HUES48 (cell line): ENCODE data around the gene ADGRG6.
A peak's percentile ranks its signal among the peaks of the same experiment; 100 is the strongest.
"Not testable (repeated sequence)": the region's sequence is repeated elsewhere in the genome, so short reads cannot be mapped to it uniquely, and the experiment has no call there.

Experiments
- H3K27ac ChIP-seq: one replicate; pipeline ENCODE4 v1.7.0; 2013; ENCODE audit warnings: low read depth, low read length, inconsistent platforms
- H3K27me3 ChIP-seq: 2 replicates; pipeline ENCODE4 v1.6.1; 2013; ENCODE audit warnings: mild to moderate bottlenecking, low read length; ENCODE audit not compliant: control insufficient read depth, insufficient read depth
- H3K36me3 ChIP-seq: 2 replicates; pipeline ENCODE4 v1.6.1; 2013; ENCODE audit warnings: low read length; ENCODE audit not compliant: control insufficient read depth, insufficient read depth
- H3K4me1 ChIP-seq: 2 replicates; pipeline ENCODE4 v1.6.1; 2013; ENCODE audit warnings: mild to moderate bottlenecking, low read length; ENCODE audit not compliant: control insufficient read depth, insufficient read depth
- H3K4me3 ChIP-seq: 2 replicates; pipeline ENCODE4 v1.5.1; 2013; ENCODE audit warnings: mild to moderate bottlenecking, low read depth, low read length
- H3K9ac ChIP-seq: 2 replicates; pipeline ENCODE4 v1.6.1; 2013; ENCODE audit warnings: mild to moderate bottlenecking, low read depth, low read length, moderate library complexity
- H3K9me3 ChIP-seq: 2 replicates; pipeline ENCODE4 v1.6.1; 2013; ENCODE audit warnings: low read length; ENCODE audit not compliant: control insufficient read depth, insufficient read depth

The ADGRG6 gene

GRCh38 chr6:142426444-142427132 lies 124.8 kb downstream of the ADGRG6 start:
- H3K9ac ChIP-seq, H3K36me3 ChIP-seq, H3K27me3 ChIP-seq: not testable (repeated sequence)

GRCh38 chr6:142428468-142428867 lies 126.7 kb downstream of the ADGRG6 start:
- not testable (repeated sequence) for H3K9me3 ChIP-seq, H3K9ac ChIP-seq, H3K4me1 ChIP-seq, H3K4me3 ChIP-seq, H3K36me3 ChIP-seq, H3K27ac ChIP-seq, H3K27me3 ChIP-seq

More at GRCh38 chr6:142426444-142427132, 124.8 kb downstream of the ADGRG6 start:
- not testable (repeated sequence) for H3K4me3 ChIP-seq, H3K27ac ChIP-seq, H3K4me1 ChIP-seq, H3K9me3 ChIP-seq

GRCh38 chr6:142429195-142429594 lies 127.4 kb downstream of the ADGRG6 start:
- no peaks in the 10 kb centered on the region for H3K4me1 ChIP-seq
- no peak overlapping the region for H3K9ac ChIP-seq
- peaks cover 9% of the 10 kb centered on the region for H3K9me3 ChIP-seq
- no peak overlapping the region for H3K4me3 ChIP-seq
- no peaks in the 10 kb centered on the region for H3K27me3 ChIP-seq
- H3K27ac ChIP-seq: no peak overlapping the region
- H3K36me3 ChIP-seq: no peaks in the 10 kb centered on the region

- Histone ChIP-seq H3K27me3 (no peaks in the 10 kb centered on the region), H3K9me3 (no peaks in the 10 kb centered on the region), H3K9ac (no peak overlapping the region), H3K4me3 (no peak overlapping the region), H3K36me3 (no peaks in the 10 kb centered on the region), H3K27ac (no peak overlapping the region), H3K4me1 (no peaks in the 10 kb centered on the region)
Observed at GRCh38 chr6:142433419-142433818, 131.6 kb downstream of the ADGRG6 start.

- Histone ChIP-seq H3K4me3 (no peak overlapping the region), H3K36me3 (no peaks in the 10 kb centered on the region), H3K9me3 (no peaks in the 10 kb centered on the region), H3K9ac (no peak overlapping the region), H3K4me1 (peaks cover 18% of the 10 kb centered on the region), H3K27ac (no peak overlapping the region), H3K27me3 (no peaks in the 10 kb centered on the region)
Observed at GRCh38 chr6:142438898-142439297, 137.1 kb downstream of the ADGRG6 start.

GRCh38 chr6:142440600-142441293 lies 138.9 kb downstream of the ADGRG6 start:
- H3K27ac ChIP-seq: peak overlapping the region; percentile 82
- H3K36me3 ChIP-seq: no peaks in the 10 kb centered on the region
- H3K9ac ChIP-seq: no peak overlapping the region
- H3K4me3 ChIP-seq: peak overlapping the region; percentile 37; the same call in 1 of the 2 replicates
- no peaks in the 10 kb centered on the region for H3K27me3 ChIP-seq
- peaks cover 30% of the 10 kb centered on the region for H3K4me1 ChIP-seq
- no peaks in the 10 kb centered on the region for H3K9me3 ChIP-seq

- Histone ChIP-seq H3K9me3 (no peaks in the 10 kb centered on the region), H3K4me3 (no peak overlapping the region), H3K4me1 (peaks cover 31% of the 10 kb centered on the region), H3K27me3 (no peaks in the 10 kb centered on the region), H3K36me3 (no peaks in the 10 kb centered on the region), H3K27ac (no peak overlapping the region), H3K9ac (no peak overlapping the region)
Observed at GRCh38 chr6:142441716-142442115, 139.9 kb downstream of the ADGRG6 start.

GRCh38 chr6:142443102-142443501 lies 141.3 kb downstream of the ADGRG6 start:
- no peak overlapping the region for H3K27ac ChIP-seq
- H3K9me3 ChIP-seq: no peaks in the 10 kb centered on the region
- no peaks in the 10 kb centered on the region for H3K27me3 ChIP-seq
- H3K36me3 ChIP-seq: no peaks in the 10 kb centered on the region
- no peak overlapping the region for H3K4me3 ChIP-seq
- peaks cover 31% of the 10 kb centered on the region for H3K4me1 ChIP-seq
- H3K9ac ChIP-seq: no peak overlapping the region

GRCh38 chr6:142443532-142443931 lies 141.7 kb downstream of the ADGRG6 start:
- no peaks in the 10 kb centered on the region for H3K9me3 ChIP-seq
- H3K27me3 ChIP-seq: no peaks in the 10 kb centered on the region
- H3K4me3 ChIP-seq: no peak overlapping the region
- no peak overlapping the region for H3K27ac ChIP-seq
- no peak overlapping the region for H3K9ac ChIP-seq
- no peaks in the 10 kb centered on the region for H3K36me3 ChIP-seq
- H3K4me1 ChIP-seq: peaks cover 31% of the 10 kb centered on the region

- Histone ChIP-seq H3K27ac (no peak overlapping the region), H3K9ac (no peak overlapping the region), H3K4me3 (no peak overlapping the region), H3K4me1 (peaks cover 31% of the 10 kb centered on the region), H3K9me3 (no peaks in the 10 kb centered on the region), H3K27me3 (no peaks in the 10 kb centered on the region), H3K36me3 (no peaks in the 10 kb centered on the region)
Observed at GRCh38 chr6:142444376-142444775, 142.6 kb downstream of the ADGRG6 start.

- no peaks in the 10 kb centered on the region for H3K36me3 ChIP-seq
- peaks cover 31% of the 10 kb centered on the region for H3K4me1 ChIP-seq
- no peak overlapping the region for H3K9ac ChIP-seq
- no peak overlapping the region for H3K4me3 ChIP-seq
- no peaks in the 10 kb centered on the region for H3K27me3 ChIP-seq
- H3K9me3 ChIP-seq: no peaks in the 10 kb centered on the region
- H3K27ac ChIP-seq: no peak overlapping the region
Observed at GRCh38 chr6:142444881-142445301, 143.1 kb downstream of the ADGRG6 start.
